ENCODE data around the gene TLCD2. TPM values are rescaled to one million over a fixed set of nuclear protein-coding genes. Genes with fewer than 3 reads are reported as not detected.

Gene TLCD2
- total and polyA plus RNA-seq, 2 of the 13 experiments (the other 11 are each of a cell fraction or from before 2014, with no cell fraction given), result 0.90 to 1.1 TPM

GRCh38 chr17:1716912-1717695 lies 6.9 kb upstream of the TLCD2 start (continued):
- TF ChIP-seq SIX1 (CRISPR knock-in tag; IDR thresholded peaks at IDR 0.05; ENCODE audit: borderline replicate concordance) (no peak), ZNF740 (CRISPR knock-in tag; IDR thresholded peaks at IDR 0.05) (no peak), GPBP1L1 (CRISPR knock-in tag; IDR thresholded peaks at IDR 0.05) (no peak), ZNF563 (CRISPR knock-in tag; IDR thresholded peaks at IDR 0.05) (no peak), YEATS2 (CRISPR knock-in tag; IDR thresholded peaks at IDR 0.05; ENCODE audit: borderline replicate concordance) (peak; percentile 9; the same call in 1 of the 2 replicates), ZFP91 (CRISPR knock-in tag; IDR thresholded peaks at IDR 0.05; ENCODE audit: borderline replicate concordance) (peak; percentile 99), DNMT3B (CRISPR knock-in tag; conservative IDR thresholded peaks at IDR 0.05) (no peak; the same call in 1 of the 2 replicates), ZNF709 (CRISPR knock-in tag; IDR thresholded peaks at IDR 0.05) (peak; percentile 45; the same call in 1 of the 2 replicates), ATF2 (CRISPR knock-in tag; IDR thresholded peaks at IDR 0.05) (peak; percentile 56; the same call in 1 of the 2 replicates), ZBTB33 (CRISPR knock-in tag; IDR thresholded peaks at IDR 0.05) (no peak), LBX2 (CRISPR knock-in tag; IDR thresholded peaks at IDR 0.05; ENCODE audit: borderline replicate concordance) (no peak), ADNP (CRISPR knock-in tag; IDR thresholded peaks at IDR 0.05) (no peak), BRCA1 (CRISPR knock-in tag; IDR thresholded peaks at IDR 0.05) (no peak), RFXAP (CRISPR knock-in tag; IDR thresholded peaks at IDR 0.05; ENCODE audit: borderline replicate concordance) (peak; percentile 94), SP140L (CRISPR knock-in tag; IDR thresholded peaks at IDR 0.05; ENCODE audit: borderline replicate concordance) (no peak), ZNF703 (CRISPR knock-in tag; IDR thresholded peaks at IDR 0.05; ENCODE audit: borderline replicate concordance) (no peak), YEATS4 (CRISPR knock-in tag; IDR thresholded peaks at IDR 0.05; ENCODE audit: borderline replicate concordance) (no peak), CTCF (CRISPR knock-in tag; IDR thresholded peaks at IDR 0.05) (0 out of 2 replicates have a peak, but pooled peaks have one; percentile 2), ZNF564 (CRISPR knock-in tag; IDR thresholded peaks at IDR 0.05) (no peak), MTF2 (CRISPR knock-in tag; IDR thresholded peaks at IDR 0.05; ENCODE audit: borderline replicate concordance) (no peak)

Data from HepG2 (cell line).